H9 (cell line): ENCODE data around the gene CEP112. TPM values are rescaled to one million over a fixed set of nuclear protein-coding genes. Genes with fewer than 3 reads are reported as not detected.

Source experiments
- DNase-seq: peaks from one replicate; pipeline ENCODE4 v3.0.0-alpha.2; 2017
- H2AFZ ChIP-seq: one replicate; pipeline ENCODE4 v1.6.1; 2013; ENCODE audit warnings: mild to moderate bottlenecking, low read length, control low read depth, moderate library complexity
- H2AK5ac ChIP-seq: 2 replicates; pipeline ENCODE4 v1.6.1; 2013; ENCODE audit warnings: low read length, control low read depth, mixed read lengths; ENCODE audit not compliant: insufficient read length
- H2BK120ac ChIP-seq: one replicate; pipeline ENCODE4 v1.6.1; 2013; ENCODE audit warnings: low read depth, mild to moderate bottlenecking, low read length, control low read depth, inconsistent platforms; ENCODE audit not compliant: poor library complexity, severe bottlenecking
- H2BK12ac ChIP-seq: 2 replicates; pipeline ENCODE4 v1.6.1; 2013; ENCODE audit warnings: low read length, control low read depth, mixed read lengths, low read depth; ENCODE audit not compliant: insufficient read length
- H2BK15ac ChIP-seq: 2 replicates; pipeline ENCODE4 v1.6.1; 2013; ENCODE audit warnings: low read depth, low read length, control low read depth
- H2BK20ac ChIP-seq: one replicate; pipeline ENCODE4 v1.6.1; 2013; ENCODE audit warnings: low read depth, mild to moderate bottlenecking, low read length, control low read depth, inconsistent platforms; ENCODE audit not compliant: poor library complexity, severe bottlenecking
- H2BK5ac ChIP-seq: 2 replicates; pipeline ENCODE4 v1.6.1; 2013; ENCODE audit warnings: low read length, control low read depth, mixed read lengths; ENCODE audit not compliant: insufficient read length
- H3K14ac ChIP-seq: 2 replicates; pipeline ENCODE4 v1.6.1; 2013; ENCODE audit warnings: low read length, control low read depth; ENCODE audit not compliant: insufficient read depth
- H3K18ac ChIP-seq: 2 replicates; pipeline ENCODE4 v1.6.1; 2013; ENCODE audit warnings: low read depth, mild to moderate bottlenecking, mixed read lengths, low read length, control low read depth; ENCODE audit not compliant: insufficient read length
- H3K23ac ChIP-seq: 2 replicates; pipeline ENCODE4 v1.6.1; 2013; ENCODE audit warnings: low read length, control low read depth, mixed read lengths, low read depth; ENCODE audit not compliant: insufficient read length
- H3K23me2 ChIP-seq: 2 replicates; pipeline ENCODE4 v1.6.1; 2013; ENCODE audit warnings: low read depth, mild to moderate bottlenecking, mixed read lengths, low read length, control low read depth; ENCODE audit not compliant: insufficient read length, poor library complexity, severe bottlenecking
- H3K27ac ChIP-seq: 2 replicates; pipeline ENCODE4 v1.5.1; 2013; ENCODE audit warnings: low read length, control low read depth, mixed read lengths, low read depth; ENCODE audit not compliant: insufficient read length
- H3K27me3 ChIP-seq: 2 replicates; pipeline ENCODE4 v1.6.1; 2013; ENCODE audit warnings: low read length, control low read depth, inconsistent platforms; ENCODE audit not compliant: insufficient read depth
- H3K4ac ChIP-seq: 2 replicates; pipeline ENCODE4 v1.6.1; 2013; ENCODE audit warnings: low read depth, mild to moderate bottlenecking, control low read depth, inconsistent platforms, low read length, moderate library complexity
- H3K4me1 ChIP-seq: 2 replicates; pipeline ENCODE4 v1.6.1; 2013; ENCODE audit warnings: low read length, control low read depth, inconsistent platforms; ENCODE audit not compliant: insufficient read depth
- H3K4me2 ChIP-seq: 2 replicates; pipeline ENCODE4 v1.6.1; 2013; ENCODE audit warnings: low read length, control low read depth, mixed read lengths; ENCODE audit not compliant: insufficient read length, insufficient read depth
- H3K56ac ChIP-seq: 2 replicates; pipeline ENCODE4 v1.6.1; 2013; ENCODE audit warnings: low read depth, mild to moderate bottlenecking, mixed read lengths, low read length, control low read depth; ENCODE audit not compliant: insufficient read length
- H3K79me1 ChIP-seq: 2 replicates; pipeline ENCODE4 v1.6.1; 2013; ENCODE audit warnings: low read depth, mild to moderate bottlenecking, moderate library complexity, low read length, control low read depth, inconsistent platforms; ENCODE audit not compliant: insufficient read depth, poor library complexity, severe bottlenecking
- H3K79me2 ChIP-seq: 2 replicates; pipeline ENCODE4 v1.6.1; 2013; ENCODE audit warnings: low read length, control low read depth, inconsistent platforms; ENCODE audit not compliant: insufficient read depth
- H3K9ac ChIP-seq: 2 replicates; pipeline ENCODE4 v1.6.1; 2013; ENCODE audit warnings: low read length, control low read depth, mixed read lengths; ENCODE audit not compliant: insufficient read length; ENCODE audit errors: extremely low read depth
- H3K9me3 ChIP-seq: one replicate; pipeline ENCODE4 v1.6.1; 2013; ENCODE audit warnings: low read depth, low read length, inconsistent platforms; ENCODE audit not compliant: control insufficient read depth
- H3T11ph ChIP-seq: one replicate; pipeline ENCODE4 v1.6.1; 2013; ENCODE audit warnings: mild to moderate bottlenecking, low read length, control low read depth, inconsistent platforms
- H4K20me1 ChIP-seq: one replicate; pipeline ENCODE4 v1.6.1; 2013; ENCODE audit not compliant: control insufficient read depth, insufficient read length, insufficient read depth
- H4K5ac ChIP-seq: 2 replicates; pipeline ENCODE4 v1.6.1; 2013; ENCODE audit warnings: low read depth, mild to moderate bottlenecking, mixed read lengths, low read length, control low read depth; ENCODE audit not compliant: insufficient read length
- H4K8ac ChIP-seq: replicated peaks from 2 replicates; pipeline ENCODE4 v1.6.1; 2013; ENCODE audit warnings: low read length, control low read depth, mixed read lengths, low read depth; ENCODE audit not compliant: insufficient read length
- H4K91ac ChIP-seq: 2 replicates; pipeline ENCODE4 v1.6.1; 2013; ENCODE audit warnings: low read depth, mild to moderate bottlenecking, moderate library complexity, mixed read lengths, low read length, control low read depth; ENCODE audit not compliant: insufficient read length
- H3K27ac Mint-ChIP-seq, 3 experiments: 2 replicates in 2 of 3; 3 replicates in 1 of 3; pipeline ENCODE4 v1.8.0; 2020 to 2021; ENCODE audit warnings: mixed read lengths in 3 of 3, mild to moderate bottlenecking in 1 of 3, moderate library complexity in 1 of 3
- H3K27me3 Mint-ChIP-seq: 2 replicates; pipeline ENCODE4 v1.8.0; 2021; ENCODE audit warnings: low read depth, mild to moderate bottlenecking, moderate library complexity, mixed read lengths
- H3K36me3 Mint-ChIP-seq, 3 experiments: 2 replicates in 2 of 3; 3 replicates in 1 of 3; pipeline ENCODE4 v1.8.0; 2020 to 2021; ENCODE audit warnings: low read depth in 3 of 3, mixed read lengths in 3 of 3; ENCODE audit not compliant: insufficient read depth in 1 of 3
- H3K4me1 Mint-ChIP-seq, 2 experiments: 2 replicates each; pipeline ENCODE4 v1.8.0; 2020; ENCODE audit warnings: mixed read lengths in 2 of 2
- H3K4me3 Mint-ChIP-seq, 2 experiments: 2 replicates in 1 of 2; 3 replicates in 1 of 2; pipeline ENCODE4 v1.8.0; 2020 to 2021; ENCODE audit warnings: mild to moderate bottlenecking in 2 of 2, mixed read lengths in 2 of 2, moderate library complexity in 1 of 2
- H3K9me3 Mint-ChIP-seq, 2 experiments: 2 replicates in 1 of 2; 3 replicates in 1 of 2; pipeline ENCODE4 v1.8.0; 2020; ENCODE audit warnings: mild to moderate bottlenecking in 2 of 2, mixed read lengths in 2 of 2, moderate library complexity in 1 of 2
- CTCF ChIP-seq: fragments of 200-600 bp; sonication (generic); conservative IDR thresholded peaks from 3 replicates; pipeline ENCODE4 v1.8.0; 2021; ENCODE audit warnings: antibody characterized with exemption, mild to moderate bottlenecking
- WGBS: extraction: QIAGEN DNeasy Blood & Tissue Kit; methylation state at CpG from one replicate; pipeline ENCODE4 v1.1.7; 2013; ENCODE audit warnings: missing lambda C conversion rate, low lambda C conversion rate, mixed read lengths; ENCODE audit not compliant: insufficient read length; ENCODE audit errors: extremely low coverage; 5-methylcytosine and 5-hydroxymethylcytosine counted together
- total RNA-seq: library from RNA; stranded (reverse); gene quantifications from 2 replicates; pipeline ENCODE4 v1.2.1, GENCODE V29; 2021

Gene CEP112
- total RNA-seq, 1 experiment from 2014 or later, result 5.4 TPM

GRCh38 chr17:66135219-66135618 is 56.7 kb downstream of the CEP112 start:
- no peak overlapping the region for H2AK5ac ChIP-seq
- TF ChIP-seq CTCF, result no peak
- no peak overlapping the region for H4K8ac ChIP-seq
- H4K20me1 ChIP-seq, result no peaks in the 10 kb centered on the region
- no peak overlapping the region for H2BK120ac ChIP-seq
- no peak overlapping the region for H3K27ac ChIP-seq
- H3K23me2 ChIP-seq, result no peaks in the 10 kb centered on the region
- Mint-ChIP-seq H3K27ac (no peak overlapping the region), H3K36me3 (no peaks in the 10 kb centered on the region), H3K9me3 (no peaks in the 10 kb centered on the region), H3K27me3 (no peaks in the 10 kb centered on the region), H3K4me3 (no peak overlapping the region), H3K4me1 (no peaks in the 10 kb centered on the region)
- no peak overlapping the region for H4K91ac ChIP-seq
- no peak overlapping the region for H3K14ac ChIP-seq
- no peaks in the 10 kb centered on the region for H3K27me3 ChIP-seq
- DNase-seq, result no peak
- no peaks in the 10 kb centered on the region for H3K9me3 ChIP-seq
- no peak overlapping the region for H4K5ac ChIP-seq
- no peak overlapping the region for H3K4ac ChIP-seq
- no peak overlapping the region for H2AFZ ChIP-seq
- H3T11ph ChIP-seq, result no peak overlapping the region
- H2BK5ac ChIP-seq, result no peak overlapping the region
- H3K79me1 ChIP-seq, result no peaks in the 10 kb centered on the region
- H3K79me2 ChIP-seq, result no peaks in the 10 kb centered on the region
- no peak overlapping the region for H2BK15ac ChIP-seq
- H2BK20ac ChIP-seq, result no peak overlapping the region
- no peak overlapping the region for H3K56ac ChIP-seq
- no peak overlapping the region for H3K18ac ChIP-seq
- H2BK12ac ChIP-seq, result no peak overlapping the region
- no peak overlapping the region for H3K23ac ChIP-seq
- WGBS, result no CpG with 5 or more reads among the region's 2 CpGs
- H3K4me2 ChIP-seq, result no peak overlapping the region
- no peak overlapping the region for H3K9ac ChIP-seq
- H3K4me1 ChIP-seq, result no peaks in the 10 kb centered on the region
